H1 (cell line): Measurements from ENCODE around the gene CLGN. TPM values are rescaled to one million over a fixed set of nuclear protein-coding genes. Genes with fewer than 3 reads are reported as not detected.
"Not testable (repeated sequence)": the region's sequence is repeated elsewhere in the genome, so short reads cannot be mapped to it uniquely, and the experiment has no call there.

Source experiments
- CTCF ChIA-PET: fragments of 300-600 bp; sonication (Branson Sonifier 250); formaldehyde crosslinking; loops from one replicate; lab custom pipeline; 2021; ENCODE audit not compliant: partially characterized antibody; lab: Charles Lee
- POLR2A ChIA-PET: fragments of 300-600 bp; sonication (Branson Sonifier 250); formaldehyde crosslinking; loops from one replicate; lab custom pipeline; 2021; ENCODE audit warnings: inconsistent platforms; ENCODE audit not compliant: partially characterized antibody; lab: Charles Lee
- DNase-seq, 2 experiments: peaks; one replicate each; pipeline versions ENCODE4 v3.0.0 to v3.0.0-alpha.2; 2010 to 2022; ENCODE audit warnings: low spot score in 2 of 2, low read depth in 1 of 2, mixed read lengths in 1 of 2
- FAIRE-seq: peaks from 2 replicates; lab custom pipeline; 2011; peaks lifted over from hg19 to GRCh38; lab: Jason Lieb, UNC
- H2AFZ ChIP-seq: 2 replicates; pipeline ENCODE4 v1.8.1; 2012; ENCODE audit warnings: low read length, inconsistent platforms
- H2AK5ac ChIP-seq: 2 replicates; pipeline ENCODE4 v1.6.1; 2013; ENCODE audit warnings: low read depth, low read length
- H2BK120ac ChIP-seq: replicated peaks from 2 replicates; pipeline ENCODE3; 2013; ENCODE audit warnings: low read depth, low read length, inconsistent platforms
- H2BK12ac ChIP-seq: 2 replicates; pipeline ENCODE4 v1.6.1; 2013; ENCODE audit warnings: low read depth, low read length
- H2BK15ac ChIP-seq: 2 replicates; pipeline ENCODE4 v1.6.1; 2013; ENCODE audit warnings: low read length
- H2BK20ac ChIP-seq: 2 replicates; pipeline ENCODE4 v1.6.1; 2013; ENCODE audit warnings: low read length
- H2BK5ac ChIP-seq: 2 replicates; pipeline ENCODE4 v1.6.1; 2013; ENCODE audit warnings: low read depth, low read length
- H3K14ac ChIP-seq: 2 replicates; pipeline ENCODE4 v1.6.1; 2013; ENCODE audit warnings: inconsistent platforms; ENCODE audit not compliant: insufficient read length
- H3K18ac ChIP-seq: 2 replicates; pipeline ENCODE4 v1.6.1; 2013; ENCODE audit warnings: low read length; ENCODE audit errors: extremely low read depth
- H3K23ac ChIP-seq: 2 replicates; pipeline ENCODE4 v1.6.1; 2013; ENCODE audit warnings: inconsistent platforms; ENCODE audit not compliant: insufficient read length
- H3K23me2 ChIP-seq: 2 replicates; pipeline ENCODE4 v1.6.1; 2013; ENCODE audit warnings: low read depth, low read length
- H3K27ac ChIP-seq: 2 replicates; pipeline ENCODE4 v1.6.1; 2011; ENCODE audit warnings: low read depth, low read length, inconsistent platforms
- H3K27me3 ChIP-seq, 4 experiments: replicated peaks in 1 of 4; 1 replicate in 1 of 4; 2 replicates in 3 of 4; pipeline versions ENCODE4 v1.6.1 to v1.8.1; 2011 to 2013; ENCODE audit warnings: low read length in 3 of 4, mild to moderate bottlenecking in 3 of 4, inconsistent platforms in 2 of 4, mixed read lengths in 2 of 4, moderate library complexity in 1 of 4; ENCODE audit not compliant: control insufficient read depth in 3 of 4, insufficient read depth in 3 of 4; ENCODE audit errors: extremely low read depth in 1 of 4
- H3K36me3 ChIP-seq, 4 experiments: 2 replicates each; pipeline versions ENCODE4 v1.6.1 to v1.8.1; 2011 to 2013; ENCODE audit warnings: mild to moderate bottlenecking in 4 of 4, low read length in 3 of 4, moderate library complexity in 2 of 4, control low read depth in 1 of 4, inconsistent platforms in 1 of 4; ENCODE audit not compliant: insufficient read depth in 4 of 4, control insufficient read depth in 2 of 4
- H3K4ac ChIP-seq: replicated peaks from 2 replicates; pipeline ENCODE3; 2013; ENCODE audit warnings: low read length, low read depth, mixed read lengths, inconsistent platforms; ENCODE audit not compliant: insufficient read length
- H3K4me1 ChIP-seq, 4 experiments: replicated peaks in 1 of 4; 1 replicate in 1 of 4; 2 replicates in 3 of 4; pipeline versions ENCODE4 v1.6.1 to v1.8.1; 2011 to 2013; ENCODE audit warnings: low read length in 3 of 4, inconsistent platforms in 2 of 4, mixed read lengths in 1 of 4; ENCODE audit not compliant: insufficient read depth in 4 of 4, control insufficient read depth in 3 of 4
- H3K4me2 ChIP-seq, 2 experiments: 2 replicates each; pipeline versions ENCODE4 v1.6.1 to v1.8.1; 2011 to 2013; ENCODE audit warnings: low read depth in 2 of 2, low read length in 2 of 2, control low read depth in 1 of 2, inconsistent platforms in 1 of 2, mild to moderate bottlenecking in 1 of 2; ENCODE audit not compliant: insufficient read depth in 1 of 2
- H3K4me3 ChIP-seq, 4 experiments: fragments of 200-600, 300-600 bp in 1 of 4; sonication (generic), shearing (Covaris generic), sonication (Bioruptor Twin) in 1 of 4; 2 replicates each; pipeline versions ENCODE4 v1.5.1 to v1.8.1; 2011 to 2016; ENCODE audit warnings: low read length in 4 of 4, low read depth in 3 of 4, control low read depth in 2 of 4, inconsistent platforms in 2 of 4, mild to moderate bottlenecking in 2 of 4, mixed read lengths in 1 of 4, moderate library complexity in 1 of 4; ENCODE audit not compliant: insufficient read depth in 2 of 4; ENCODE audit errors: extremely low read depth in 1 of 4
- H3K56ac ChIP-seq: replicated peaks from 2 replicates; pipeline ENCODE3; 2013; ENCODE audit warnings: low read depth, mild to moderate bottlenecking, mixed read lengths, low read length, inconsistent platforms; ENCODE audit not compliant: insufficient read length
- H3K79me1 ChIP-seq: 2 replicates; pipeline ENCODE4 v1.6.1; 2013; ENCODE audit warnings: low read depth, low read length, control low read depth
- H3K79me2 ChIP-seq, 2 experiments: 2 replicates each; pipeline versions ENCODE4 v1.6.1 to v1.8.1; 2012 to 2013; ENCODE audit warnings: low read length in 2 of 2, mild to moderate bottlenecking in 2 of 2, inconsistent platforms in 1 of 2; ENCODE audit not compliant: insufficient read depth in 2 of 2, control insufficient read depth in 1 of 2
- H3K9ac ChIP-seq, 4 experiments: replicated peaks in 1 of 4; 1 replicate in 1 of 4; 2 replicates in 3 of 4; pipeline versions ENCODE4 v1.6.1 to v1.8.1; 2011 to 2013; ENCODE audit warnings: low read depth in 3 of 4, low read length in 3 of 4, control low read depth in 2 of 4, mild to moderate bottlenecking in 2 of 4, moderate library complexity in 2 of 4, inconsistent platforms in 1 of 4; ENCODE audit errors: extremely low read depth in 1 of 4
- H3K9me3 ChIP-seq, 2 experiments: 2 replicates each; pipeline versions ENCODE4 v1.6.1 to v1.8.1; 2012 to 2013; ENCODE audit warnings: mild to moderate bottlenecking in 2 of 2, moderate library complexity in 2 of 2, control low read depth in 1 of 2, inconsistent platforms in 1 of 2, low read depth in 1 of 2, low read length in 1 of 2, mixed read lengths in 1 of 2; ENCODE audit not compliant: insufficient read depth in 2 of 2
- H4K20me1 ChIP-seq, 2 experiments: replicated peaks in 1 of 2; 2 replicates each; pipeline versions ENCODE3 to v1.8.1; 2011 to 2013; ENCODE audit warnings: inconsistent platforms in 2 of 2, low read length in 2 of 2, mild to moderate bottlenecking in 1 of 2; ENCODE audit not compliant: insufficient read depth in 2 of 2, control insufficient read depth in 1 of 2
- H4K5ac ChIP-seq: 2 replicates; pipeline ENCODE4 v1.6.1; 2013; ENCODE audit warnings: low read length, low read depth, mixed read lengths, inconsistent platforms; ENCODE audit not compliant: insufficient read length
- H4K8ac ChIP-seq: 2 replicates; pipeline ENCODE4 v1.8.0; 2013; ENCODE audit warnings: mild to moderate bottlenecking, moderate library complexity, low read length, inconsistent platforms; ENCODE audit not compliant: insufficient read depth; ENCODE audit errors: extremely low read depth
- H4K91ac ChIP-seq: replicated peaks from 2 replicates; pipeline ENCODE3; 2013; ENCODE audit warnings: low read length, mixed read lengths, inconsistent platforms; ENCODE audit not compliant: insufficient read length
- YY1 ChIP-seq: IDR thresholded peaks from 2 replicates; pipeline ENCODE4 v1.6.1; 2011; ENCODE audit warnings: low read depth, mild to moderate bottlenecking, low read length
- WGBS, 2 experiments: shearing (Covaris generic) in 1 of 2; methylation state at CpG; one replicate each; pipeline versions ENCODE4 v1.1.6 to v1.1.7; 2013 to 2015; ENCODE audit warnings: low lambda C conversion rate in 2 of 2, mixed read lengths in 2 of 2, inconsistent platforms in 1 of 2, low coverage in 1 of 2, missing lambda C conversion rate in 1 of 2; ENCODE audit not compliant: insufficient replicate concordance in 2 of 2, insufficient coverage in 1 of 2, insufficient read length in 1 of 2; ENCODE audit errors: extremely low coverage in 1 of 2, missing lambda C conversion rate in 1 of 2; 5-methylcytosine and 5-hydroxymethylcytosine counted together
- polyA plus RNA-seq, 7 experiments: library from polyadenylated mRNA; depleted of rRNA in 3 of 7; stranded (reverse) in 5 of 7; unstranded in 2 of 7; fragments of >200 nt in 5 of 7; fragments of 200-250 nt in 2 of 7; gene quantifications; 1 replicate in 5 of 7; 2 replicates in 1 of 7; 4 replicates in 1 of 7; pipeline versions ENCODE4 v1.2.1 to v1.2.3, GENCODE V29; 2011 to 2013; ENCODE audit warnings: missing spikeins in 2 of 7, mixed read lengths in 2 of 7
- total RNA-seq: library from RNA; stranded (reverse); fragmentation: NEBNext Ultra II Directional; extraction: Animal tissue kit (Norgen Biotek cat#: 25700); gene quantifications from 2 replicates; pipeline ENCODE4 v1.2.1, GENCODE V29; 2021

CLGN gene
- total and polyA plus RNA-seq, 2 of the 8 experiments (the other 6 are each of a cell fraction or from before 2014, with no cell fraction given): 1.7 to 3.1 TPM

DNA sequence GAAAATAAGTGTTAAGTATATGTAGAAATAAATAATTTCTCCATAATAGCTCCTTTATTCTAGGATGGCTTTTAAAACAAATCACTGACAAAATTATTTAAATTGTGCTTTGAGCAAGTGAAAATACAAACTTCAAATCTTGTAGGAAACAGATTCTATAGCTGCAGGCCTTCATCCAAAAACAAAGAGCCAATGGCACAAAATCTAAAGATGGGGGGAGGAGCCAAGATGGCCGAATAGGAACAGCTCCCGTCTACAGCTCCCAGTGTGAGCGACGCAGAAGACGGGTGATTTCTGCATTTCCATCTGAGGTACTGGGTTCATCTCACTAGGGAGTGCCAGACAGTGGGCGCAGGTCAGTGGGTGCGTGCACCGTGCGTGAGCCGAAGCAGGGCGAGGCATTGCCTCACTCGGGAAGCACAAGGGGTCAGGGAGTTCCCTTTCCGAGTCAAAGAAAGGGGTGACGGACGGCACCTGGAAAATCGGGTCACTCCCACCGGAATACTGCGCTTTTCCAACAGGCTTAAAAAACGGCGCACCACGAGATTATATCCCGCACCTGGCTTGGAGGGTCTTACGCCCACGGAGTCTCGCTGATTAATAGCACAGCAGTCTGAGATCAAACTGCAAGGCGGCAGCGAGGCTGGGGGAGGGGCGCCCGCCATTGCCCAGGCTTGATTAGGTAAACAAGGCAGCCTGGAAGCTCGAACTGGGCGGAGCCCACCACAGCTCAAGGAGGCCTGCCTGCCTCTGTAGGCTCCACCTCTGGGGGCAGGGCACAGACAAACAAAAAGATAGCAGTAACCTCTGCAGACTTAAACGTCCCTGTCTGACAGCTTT, 14.1 kb downstream of the CLGN start:
- not testable (repeated sequence) for H2AK5ac ChIP-seq, H3K36me3 ChIP-seq
- 0 out of 2 replicates have a peak, but pooled peaks have one; percentile 23 for TF ChIP-seq YY1
- TF ChIP-seq, all 59 proteins: peak for 1; not testable (repeated sequence) for 58
- H3K27me3 ChIP-seq, H3K56ac ChIP-seq, H3K27ac ChIP-seq, H3K23me2 ChIP-seq, H4K20me1 ChIP-seq, DNase-seq, H2AFZ ChIP-seq, H2BK15ac ChIP-seq, H3K79me2 ChIP-seq, H3K9me3 ChIP-seq, H2BK12ac ChIP-seq, H2BK120ac ChIP-seq, H2BK20ac ChIP-seq, H3K4ac ChIP-seq, H3K23ac ChIP-seq, H3K14ac ChIP-seq, H3K4me3 ChIP-seq, H3K4me2 ChIP-seq, H3K4me1 ChIP-seq, H4K8ac ChIP-seq, FAIRE-seq, H4K91ac ChIP-seq, H2BK5ac ChIP-seq, H4K5ac ChIP-seq, H3K18ac ChIP-seq, H3K79me1 ChIP-seq, H3K9ac ChIP-seq: not testable (repeated sequence)
- 84% methylated on average over 19 of the region's 32 CpGs; no CpG with 5 or more reads in 1 of the 2 experiments for WGBS, 2 experiments
- ChIA-PET CTCF (interaction anchor here (0.5 to 1.2 kb wide), 3 partner anchors 15 to 362 kb away, joined by 4 read pairs; partner anchors contain the start of gene SCOC), POLR2A (interaction anchor here (1.2 kb wide), 1 partner anchor 13 kb away, joined by 4 read pairs; the partner anchor contains the start of gene CLGN)
